HG02973 (cell line): Measurements from ENCODE around the gene CSKMT.
"Not testable (repeated sequence)": the region's sequence is repeated elsewhere in the genome, so short reads cannot be mapped to it uniquely, and the experiment has no call there.

Source experiments
- ATAC-seq: cut with Tn5 transposase; IDR thresholded peaks from one replicate; pipeline ENCODE4 v1.9.1; 2021; ENCODE audit warnings: moderate library complexity; ENCODE audit not compliant: unreplicated experiment

Gene CSKMT

DNA sequence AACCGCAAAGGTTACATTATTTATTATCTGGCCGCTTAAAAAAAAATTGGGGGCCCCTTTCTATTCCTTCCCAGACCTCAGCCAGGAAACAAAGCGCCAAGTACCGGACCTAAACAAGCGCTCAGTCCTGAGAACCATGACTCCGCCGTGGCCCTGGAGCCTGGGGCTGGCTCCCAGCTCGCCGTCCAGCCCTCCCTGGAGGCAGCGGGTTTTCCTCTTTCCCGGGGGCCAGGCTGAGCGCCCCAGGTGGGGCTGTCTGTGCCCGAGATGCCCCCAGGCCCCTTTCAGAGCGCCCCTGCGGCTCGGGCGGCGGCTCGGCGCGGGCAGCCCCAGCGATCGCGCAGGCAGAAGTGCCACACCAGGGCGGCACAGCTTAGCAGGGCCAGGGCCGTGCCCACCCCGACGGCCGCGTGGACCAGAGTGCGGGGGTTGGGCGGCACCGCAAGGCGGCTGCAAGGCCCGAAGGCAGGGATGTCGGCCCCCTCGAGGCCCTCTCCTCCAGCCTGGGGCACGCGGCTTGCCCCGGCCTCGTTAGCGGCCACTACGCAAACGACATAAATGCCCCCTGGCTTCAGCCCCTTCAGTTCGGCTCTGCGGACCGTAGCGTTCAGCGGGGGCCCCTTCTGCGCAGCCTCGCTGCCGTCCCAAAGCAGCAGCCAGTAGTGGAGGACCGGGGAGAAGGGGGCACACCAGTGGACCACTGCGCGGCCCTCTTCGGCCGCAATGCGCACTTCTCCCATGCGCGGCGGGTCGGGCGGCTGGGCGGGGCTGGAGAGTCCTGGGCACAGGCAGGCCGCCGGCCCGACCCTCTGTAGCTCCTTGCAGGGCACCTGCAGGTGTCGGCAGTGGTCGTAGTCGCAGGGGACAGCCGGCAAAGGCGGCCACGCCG, 22.6 kb downstream of the CSKMT start:
- no peak for ATAC-seq

DNA sequence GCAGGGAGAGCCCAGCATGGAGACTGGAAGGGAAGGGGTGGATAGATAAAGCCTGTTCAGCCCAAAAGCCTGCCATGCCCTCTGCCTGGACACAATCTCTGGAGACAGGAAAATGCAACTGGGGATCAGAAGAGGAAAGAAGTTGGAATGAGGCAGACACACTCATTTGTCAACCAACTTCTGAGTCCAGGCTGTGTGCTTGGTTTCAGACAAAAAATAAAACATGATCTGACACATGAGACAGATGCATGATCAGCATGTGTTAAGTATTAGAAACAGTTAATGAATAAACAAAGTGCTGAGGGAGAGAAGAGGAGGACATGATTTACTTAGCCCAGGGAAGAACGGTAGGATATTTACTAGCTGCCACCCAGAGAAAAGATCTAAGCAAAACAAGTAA, 23.4 kb downstream of the CSKMT start:
- ATAC-seq = no peak

DNA sequence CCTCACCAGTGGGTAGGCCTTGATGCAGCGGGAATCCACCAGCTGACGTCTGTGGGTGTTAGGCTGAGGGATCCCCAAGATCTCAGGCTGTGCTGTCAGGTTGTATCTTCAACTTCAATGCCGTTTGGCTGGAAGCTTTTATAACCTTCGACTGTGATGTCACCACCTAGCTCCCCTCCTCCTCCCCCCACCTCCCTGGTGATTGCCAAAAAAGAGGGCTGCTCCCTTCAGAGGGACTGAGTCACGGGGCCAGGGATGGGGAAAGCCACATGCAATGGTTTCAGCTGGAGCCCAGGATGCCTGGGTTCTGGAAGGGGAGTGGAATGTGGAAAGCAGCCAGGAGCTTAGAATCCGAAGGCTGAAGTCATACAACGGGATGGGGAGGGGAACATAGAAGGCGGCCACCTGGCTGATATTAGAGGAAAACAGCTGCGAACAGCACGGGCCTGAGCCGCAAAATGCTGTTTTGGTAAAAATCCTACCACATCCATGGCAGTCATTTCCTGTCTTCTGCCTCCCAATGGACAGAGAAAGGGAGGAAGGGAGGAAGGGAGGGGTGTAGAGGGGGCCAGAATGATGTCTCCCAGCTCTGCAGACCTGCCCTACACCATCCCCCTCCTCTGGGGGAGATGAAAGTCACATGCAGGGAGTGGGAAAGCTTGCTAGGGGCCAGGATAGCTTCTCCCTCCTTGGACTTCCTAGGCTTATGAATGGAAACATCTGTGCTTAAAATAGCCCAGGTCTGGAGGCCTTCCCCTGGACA, 24.5 kb downstream of the CSKMT start, which contains the start of gene LRRN4CL:
TSS of gene LRRN4CL (minus strand) at position 110 of the 763 bp plus-strand sequence. CDS start 1,022 bp downstream, outside the sequence.
- ATAC-seq = no peak

DNA sequence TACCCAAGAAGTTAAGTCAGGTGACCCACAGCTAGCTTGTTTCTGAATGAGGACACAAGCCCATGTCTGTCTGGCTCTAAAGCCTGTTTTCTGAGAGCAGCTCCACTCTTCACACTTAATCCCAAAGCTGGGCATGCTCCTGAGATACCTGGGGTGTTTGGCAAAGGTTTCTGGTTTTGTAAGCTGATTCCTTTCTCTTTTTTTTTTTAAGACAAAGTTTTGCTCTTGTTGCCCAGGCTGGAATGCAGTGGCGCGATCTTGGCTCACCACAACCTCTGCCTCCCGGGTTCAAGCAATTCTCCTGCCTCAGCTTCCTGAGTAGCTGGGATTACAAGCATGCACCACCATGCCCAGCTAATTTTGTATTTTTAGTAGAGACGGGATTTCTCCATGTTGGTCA, 28.5 kb downstream of the CSKMT start:
- not testable (repeated sequence) for ATAC-seq

DNA sequence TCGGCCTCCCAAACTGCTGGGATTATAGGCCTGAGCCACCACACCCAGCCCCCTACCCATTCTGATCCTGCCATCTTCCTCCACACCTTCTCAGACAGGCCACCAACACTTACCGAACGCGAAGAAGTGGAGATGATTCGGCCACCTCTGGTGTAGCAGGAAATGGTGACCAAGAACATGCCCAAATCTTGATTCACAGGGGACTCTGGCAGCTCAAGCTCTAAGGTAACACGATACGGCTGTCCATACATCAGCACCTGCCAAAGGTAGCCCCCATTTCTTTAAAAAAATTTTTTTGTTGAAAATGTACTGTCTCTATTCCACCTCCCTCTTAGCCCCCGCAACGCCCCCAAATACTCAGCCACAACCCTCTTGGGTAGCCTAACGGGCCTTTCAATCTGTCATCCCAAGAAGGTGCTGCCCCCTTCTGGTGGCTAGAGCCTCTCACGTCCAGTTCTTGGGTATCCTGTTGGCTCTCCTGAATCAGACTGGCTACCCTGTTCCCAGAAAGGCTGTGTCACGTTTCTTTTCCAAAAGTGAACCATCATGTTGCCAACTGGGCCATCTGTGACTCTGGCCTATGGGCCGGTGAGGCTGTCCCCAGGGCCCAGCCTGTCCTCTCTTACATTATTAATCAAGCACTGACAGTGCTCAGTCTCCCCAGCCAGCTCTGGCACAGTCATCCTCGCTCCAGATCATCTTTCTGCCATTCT, 29.5 kb downstream of the CSKMT start:
- no peak for ATAC-seq

DNA sequence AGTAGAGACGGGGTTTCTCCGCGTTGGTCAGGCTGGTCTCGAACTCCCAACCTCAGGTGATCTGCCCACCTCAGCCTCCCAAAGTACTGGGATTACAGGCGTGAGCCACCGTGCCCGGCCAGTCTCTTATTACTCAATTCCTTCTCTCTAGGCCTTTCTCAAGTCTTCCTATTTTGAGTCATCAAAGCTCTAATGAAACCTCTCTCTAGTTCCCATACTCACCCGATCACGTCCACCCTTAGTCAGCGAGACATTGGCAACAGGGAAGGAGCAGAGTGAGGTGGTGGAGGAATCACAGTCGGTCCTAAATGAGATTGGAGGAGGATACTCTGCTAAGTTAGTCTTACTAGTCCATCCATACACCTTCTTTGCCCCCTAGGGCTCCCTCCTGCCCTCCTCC, 37.1 kb downstream of the CSKMT start:
- no peak for ATAC-seq

DNA sequence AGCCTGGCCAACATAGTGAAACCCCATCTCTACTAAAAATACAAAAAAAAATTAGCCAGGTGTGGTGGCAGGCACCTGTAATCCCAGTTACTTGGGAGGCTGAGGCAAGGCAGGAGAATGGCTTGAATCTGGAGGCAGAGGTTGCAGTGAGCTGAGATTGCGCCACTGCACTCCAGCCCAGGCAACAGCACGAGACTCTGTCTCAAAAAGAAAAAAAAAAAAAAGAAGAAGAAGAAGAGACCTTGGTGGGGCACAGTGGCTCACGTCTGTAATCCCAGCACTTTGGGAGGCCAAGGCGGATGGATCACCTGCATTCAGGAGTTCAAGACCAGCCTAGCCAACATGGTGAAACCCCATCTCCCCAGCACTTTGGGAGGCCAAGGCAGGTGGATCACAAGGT, 38.8 kb downstream of the CSKMT start:
- ATAC-seq = not testable (repeated sequence)

DNA sequence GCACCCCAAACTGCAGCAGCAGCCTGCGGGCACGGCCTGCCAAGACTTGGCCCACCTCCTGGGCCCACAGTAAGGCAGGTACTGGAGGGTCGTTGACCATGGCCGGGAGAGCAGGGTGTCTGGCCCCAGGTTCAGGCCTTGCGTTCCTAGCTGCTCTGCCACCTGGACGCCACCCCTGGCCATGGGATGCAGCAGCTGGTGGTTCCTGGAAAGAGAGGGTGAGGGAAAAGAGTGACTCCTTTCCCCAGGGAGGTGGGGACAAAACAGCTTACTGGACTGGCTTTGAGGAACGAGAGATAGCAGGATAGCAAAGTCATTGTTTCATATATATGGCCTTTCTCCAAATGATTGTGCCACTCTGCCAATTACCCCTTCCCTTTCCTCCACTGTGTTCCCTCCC, 40.3 kb downstream of the CSKMT start:
- no peak for ATAC-seq

DNA sequence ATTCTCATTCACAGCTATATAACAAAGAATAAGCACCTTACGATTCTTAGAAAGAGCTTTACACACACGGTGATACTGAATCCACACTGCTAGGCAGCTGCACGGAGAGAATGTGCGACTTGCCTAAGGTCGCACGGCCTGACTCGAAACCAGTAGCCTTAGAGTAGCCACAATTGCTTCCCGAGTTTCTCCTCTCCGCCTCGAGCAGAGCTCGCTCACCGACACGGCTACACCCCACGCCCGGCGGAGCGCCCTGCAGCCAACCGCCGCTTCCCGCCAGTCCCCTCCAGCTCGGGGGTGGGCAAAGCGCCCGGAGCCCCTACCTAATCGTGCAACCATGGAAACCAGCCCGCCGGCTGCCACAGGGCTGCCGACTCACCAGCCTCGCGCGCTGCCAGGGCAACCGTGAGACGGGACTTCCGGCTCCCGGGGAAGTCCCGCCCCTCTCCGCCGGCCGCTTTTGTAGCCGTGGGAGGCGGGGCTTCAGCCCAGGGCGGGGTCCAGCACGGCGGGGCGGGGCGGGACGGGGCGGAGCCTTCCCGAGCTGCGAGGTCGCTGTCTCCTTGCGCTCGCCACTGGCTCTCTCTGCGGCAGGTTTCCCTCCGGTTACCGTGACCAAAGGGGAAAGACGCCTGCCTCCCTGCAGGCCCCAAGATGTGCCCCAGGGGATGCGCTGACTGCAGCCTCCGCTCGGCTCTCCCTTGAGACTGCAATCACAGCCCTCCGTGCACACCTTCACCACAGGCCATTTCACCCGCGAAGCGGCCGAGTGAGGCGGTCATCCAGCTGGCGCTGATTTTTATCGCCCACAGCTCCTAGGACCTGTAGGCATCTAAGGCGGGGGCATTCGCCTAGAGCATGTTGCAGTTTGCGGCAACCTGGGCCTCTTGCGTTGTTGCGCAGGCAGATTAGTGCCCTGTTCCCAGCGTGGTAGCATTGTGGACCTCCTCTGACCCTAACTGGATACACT, 41.1 kb downstream of the CSKMT start:
- ATAC-seq = peak; percentile 63

DNA sequence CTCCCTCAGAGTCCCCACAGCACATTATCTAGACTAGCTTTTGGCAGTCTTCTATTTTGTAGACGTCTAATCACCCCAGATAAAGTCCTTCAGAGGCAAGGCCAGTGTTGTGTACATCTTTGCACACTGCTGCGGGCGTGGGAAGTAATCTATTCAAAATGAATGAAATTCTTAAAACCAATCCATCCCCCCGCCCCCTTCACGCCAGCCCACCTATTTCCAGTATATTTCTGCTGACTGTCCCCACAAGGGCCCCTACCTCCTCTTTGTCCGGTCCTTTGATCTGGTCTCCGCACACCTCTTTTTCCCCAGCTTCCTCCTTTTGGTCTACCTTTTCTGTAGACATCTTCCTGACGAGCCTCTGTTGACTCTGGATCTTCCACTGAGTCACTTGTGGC, 41.7 kb downstream of the CSKMT start:
- ATAC-seq = no peak

DNA sequence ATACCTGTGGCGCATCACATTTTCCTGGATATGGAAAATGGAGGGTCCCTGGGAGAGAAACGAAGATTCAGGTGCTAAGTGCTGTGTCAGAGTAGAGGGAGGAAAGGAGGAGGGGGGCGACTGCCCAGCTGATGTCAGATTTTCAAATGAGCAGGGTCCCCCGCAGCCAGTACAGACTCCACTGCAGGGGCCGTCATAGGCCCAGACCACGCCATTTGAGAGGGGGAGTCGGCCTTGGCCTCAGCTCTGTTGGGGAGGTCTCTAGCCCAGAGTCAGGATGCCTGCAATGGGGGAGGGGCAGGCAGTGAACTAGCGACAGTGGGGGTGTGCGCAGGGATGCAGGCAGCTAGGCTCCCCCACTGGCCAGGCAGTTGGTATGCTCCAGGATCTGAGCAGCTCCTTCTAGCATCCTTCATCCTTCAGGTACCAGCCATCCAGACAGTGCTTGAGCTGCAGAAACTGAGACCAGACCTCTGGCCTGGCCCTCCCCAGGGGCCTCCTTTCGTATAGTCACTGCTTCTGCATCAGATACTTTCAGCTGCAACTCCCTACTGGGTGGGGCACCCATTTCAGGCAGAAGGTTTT, 42.3 kb downstream of the CSKMT start, which contains the start of the genes BSCL2 and GNG3:
TSS of gene BSCL2 (minus strand) at position 148 of the 585 bp plus-strand sequence. CDS start 229 bp downstream, outside the sequence.
TSS of gene GNG3 (plus strand) at position 400 of the 585 bp plus-strand sequence. CDS start 620 bp downstream, outside the sequence.
- ATAC-seq = no peak

DNA sequence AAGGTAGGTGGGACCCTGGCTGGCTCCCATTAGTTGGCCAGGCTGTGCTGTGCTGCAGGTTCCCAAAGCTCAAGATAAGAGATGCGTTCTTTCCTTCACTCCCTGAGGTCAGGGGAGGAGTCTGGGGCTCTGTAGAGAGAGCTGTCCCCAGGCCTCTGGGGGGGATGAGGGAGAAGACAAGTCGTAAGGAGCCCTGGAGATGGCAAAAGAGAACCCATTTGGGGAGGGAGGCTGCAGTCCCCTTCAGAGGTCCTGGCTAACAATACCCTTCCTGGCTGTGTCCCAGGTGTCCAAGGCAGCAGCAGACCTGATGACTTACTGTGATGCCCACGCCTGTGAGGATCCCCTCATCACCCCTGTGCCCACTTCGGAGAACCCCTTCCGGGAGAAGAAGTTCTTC, 43.3 kb downstream of the CSKMT start:
- ATAC-seq = no peak

DNA sequence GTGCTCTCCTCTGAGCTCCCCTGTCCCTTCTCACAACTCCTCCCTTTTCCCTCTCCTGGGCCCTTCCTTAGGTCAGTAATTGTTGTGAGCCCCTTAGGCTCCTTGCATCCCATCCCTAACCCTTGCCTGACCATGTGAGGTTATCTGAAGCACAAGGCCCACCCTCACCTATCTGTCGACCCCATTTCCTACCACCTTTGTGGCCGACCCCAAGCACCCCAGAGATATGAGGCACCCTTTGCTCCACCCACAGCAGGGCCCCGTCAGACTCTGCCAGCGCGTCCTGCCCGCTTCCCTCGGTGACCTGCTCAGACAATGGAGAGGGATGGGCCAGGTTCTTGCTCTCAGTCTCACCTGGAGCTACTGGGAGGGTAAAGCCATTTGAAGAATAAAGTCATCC, 43.7 kb downstream of the CSKMT start:
- ATAC-seq = peak; percentile 4

DNA sequence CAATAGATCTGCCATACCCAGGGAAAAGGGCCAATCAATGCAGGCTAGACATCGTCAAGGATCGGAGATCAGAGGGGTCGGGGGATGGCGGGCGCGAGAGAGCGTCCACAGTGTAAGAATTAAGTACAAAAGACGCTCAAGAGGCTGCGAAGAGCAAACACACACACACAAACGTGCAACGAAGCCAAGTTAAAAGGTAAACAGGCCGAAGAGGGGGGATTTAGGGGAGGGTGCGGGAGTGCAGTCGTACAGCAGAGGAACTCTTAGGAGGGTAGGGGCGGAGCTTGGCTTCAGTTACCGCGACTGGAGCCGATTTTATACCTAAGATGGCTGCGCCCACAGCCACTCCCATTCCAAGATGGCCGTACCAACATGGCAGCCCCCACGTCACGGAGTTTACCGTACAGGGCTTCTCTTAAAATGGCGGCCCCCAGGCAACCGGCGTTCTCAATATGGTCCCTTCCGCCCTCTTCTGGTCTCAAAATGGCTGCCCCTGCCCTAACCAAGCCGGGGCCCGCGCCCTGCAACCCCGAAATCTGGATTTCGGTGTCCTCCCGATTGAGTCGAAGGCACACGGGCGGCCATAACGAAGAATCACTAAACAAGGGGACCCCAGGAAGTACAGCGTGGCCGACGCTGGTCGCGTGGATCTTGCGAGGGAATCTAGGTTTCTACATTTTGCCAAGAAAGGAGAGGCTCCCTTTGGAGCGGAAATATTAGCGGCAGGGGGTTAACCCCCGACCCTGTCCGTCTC, 44.3 kb downstream of the CSKMT start:
- peak; percentile 56 for ATAC-seq

DNA sequence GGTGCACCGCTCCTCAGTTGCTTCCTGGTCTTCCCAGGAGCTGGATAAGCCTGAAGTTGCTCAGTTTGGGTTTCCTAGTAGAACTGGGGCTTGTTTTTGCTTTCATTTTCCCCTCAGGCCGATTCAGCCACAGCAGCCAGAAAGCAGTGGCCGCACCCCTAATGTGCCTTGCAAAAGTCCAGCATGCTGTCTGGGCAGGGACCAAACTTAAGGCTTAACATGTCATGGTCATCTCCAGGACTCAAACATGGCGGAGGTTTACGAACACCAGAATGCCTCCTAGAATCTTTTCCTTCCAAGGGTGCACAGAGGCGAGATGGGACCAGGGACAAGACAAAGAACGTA, 44.9 kb downstream of the CSKMT start:
- ATAC-seq = no peak

DNA sequence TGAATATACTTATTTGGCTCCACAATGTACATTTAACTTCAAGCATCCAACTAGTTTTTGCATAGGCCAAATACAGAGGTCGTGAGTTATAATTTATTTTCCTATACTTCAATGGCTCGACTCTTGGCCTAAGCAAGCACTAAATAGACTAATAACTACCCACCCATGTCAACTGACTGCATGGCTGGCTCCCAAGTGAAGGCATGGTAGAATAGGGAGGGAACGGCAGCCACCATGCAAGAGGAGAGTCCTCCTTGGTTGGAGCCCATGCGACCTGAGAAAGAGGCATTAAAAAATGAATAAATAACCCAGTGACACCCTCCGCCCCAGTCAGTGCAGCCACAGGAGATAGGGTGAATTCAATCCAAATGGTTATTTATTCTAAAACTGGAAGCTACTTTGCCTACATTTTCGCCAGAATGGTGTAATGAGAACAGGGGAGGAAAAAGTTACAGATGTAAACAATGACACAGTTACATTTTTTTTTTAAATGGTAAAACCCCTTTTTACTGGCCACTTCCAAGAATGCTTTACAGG, 47.2 kb downstream of the CSKMT start:
- no peak for ATAC-seq

DNA sequence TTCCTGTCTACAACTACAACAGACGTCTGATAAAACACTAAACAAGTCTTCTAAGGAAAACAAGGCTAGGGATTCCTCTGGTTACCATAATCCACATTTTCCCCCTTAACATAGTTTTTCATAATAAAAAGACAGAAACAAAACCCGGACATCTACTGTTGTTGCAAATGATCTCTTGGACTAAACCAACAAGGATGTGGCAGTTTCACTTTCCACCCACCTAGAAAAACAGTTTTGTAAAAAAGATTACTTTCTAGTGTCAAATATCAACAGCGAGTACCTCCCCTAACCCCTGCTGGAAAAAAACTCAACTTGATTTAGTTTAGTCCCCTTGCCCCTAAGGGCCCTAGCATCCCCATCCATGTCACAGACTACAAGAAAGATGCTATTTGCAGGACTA, 47.7 kb downstream of the CSKMT start:
- no peak for ATAC-seq

DNA sequence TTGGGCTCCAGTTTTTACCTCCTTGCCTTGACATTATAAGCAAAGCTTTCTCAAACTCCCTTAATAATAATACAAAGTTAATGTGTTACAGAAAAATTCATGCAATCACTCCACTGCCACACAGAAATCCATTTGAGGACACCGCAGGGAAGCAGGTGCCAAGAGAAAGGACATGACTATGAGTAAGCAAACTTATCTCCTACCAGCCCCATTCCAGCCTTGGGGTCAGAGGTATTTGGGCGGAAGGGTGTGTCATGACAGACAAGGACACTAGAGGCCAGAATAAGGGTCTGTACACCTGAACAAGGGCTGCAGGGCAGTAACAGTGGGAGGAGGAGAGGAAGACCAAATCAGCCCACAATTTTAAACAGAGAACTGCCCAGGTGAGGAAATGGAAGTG, 48.2 kb downstream of the CSKMT start:
- ATAC-seq = no peak
